A549 (cell line): Measurements from ENCODE around the gene CR1L. TPM values are rescaled to one million over a fixed set of nuclear protein-coding genes. Genes with fewer than 3 reads are reported as not detected.

Experiments
- ATAC-seq, 2 experiments: fragments of 200-7000 bp in 1 of 2; fragments of >200 bp in 1 of 2; cut with Nextera tagmentation in 1 of 2; cut with Tn5 transposase in 1 of 2; 3 replicates each; pipeline versions ENCODE4 v1.8.0 to v1.9.1; 2018 to 2020; ENCODE audit warnings: mild to moderate bottlenecking in 1 of 2, moderate library complexity in 1 of 2
- CTCF ChIA-PET: fragments of 300-600 bp; sonication (Branson Sonifier 250); formaldehyde crosslinking; extraction: SDS; loops from one replicate; lab custom pipeline; 2021; ENCODE audit warnings: antibody characterized with exemption, inconsistent platforms; lab: Yijun Ruan, JAX
- POLR2A ChIA-PET: fragments of 350-600 bp; formaldehyde crosslinking; extraction: SDS; loops from one replicate; lab custom pipeline; 2021; ENCODE audit warnings: antibody characterized with exemption, inconsistent platforms; lab: Yijun Ruan, JAX
- DNase-seq, 2 experiments: peaks; one replicate each; pipeline versions ENCODE4 v3.0.0 to v3.0.0-alpha.2; 2011 to 2016; ENCODE audit warnings: low read depth in 1 of 2, low spot score in 1 of 2
- FAIRE-seq: peaks from 2 replicates; lab custom pipeline; 2011; peaks lifted over from hg19 to GRCh38; lab: Jason Lieb, UNC
- H3K27ac ChIP-seq, 2 experiments: fragments of >200 bp; sonication (Bioruptor Twin); formaldehyde crosslinking; 3 replicates each; pipeline ENCODE4 v1.5.1; 2016 to 2017
- H3K4me1 ChIP-seq: fragments of >200 bp; sonication (Bioruptor Twin); formaldehyde crosslinking; 3 replicates; pipeline ENCODE4 v1.6.1; 2016
- H3K4me2 ChIP-seq: fragments of >200 bp; sonication (Bioruptor Twin); formaldehyde crosslinking; 3 replicates; pipeline ENCODE4 v1.6.1; 2016
- H3K4me3 ChIP-seq: fragments of >200 bp; sonication (Bioruptor Twin); formaldehyde crosslinking; 3 replicates; pipeline ENCODE4 v1.5.1; 2016
- H3K9me3 ChIP-seq: fragments of >200 bp; sonication (Bioruptor Twin); formaldehyde crosslinking; 3 replicates; pipeline ENCODE4 v1.6.1; 2016
- BHLHE40 ChIP-seq: IDR thresholded peaks from 2 replicates; pipeline ENCODE4 v1.6.1; 2012; ENCODE audit warnings: low read depth, low read length, inconsistent platforms
- CHD2 ChIP-seq: fragments of 150-350 bp; IDR thresholded peaks from 2 replicates; pipeline ENCODE4 v1.6.1; 2014; ENCODE audit warnings: low read length; ENCODE audit not compliant: partially characterized antibody
- CHD4 ChIP-seq: fragments of 200-600 bp; sonication (generic); IDR thresholded peaks from 2 replicates; pipeline ENCODE4 v1.6.1; 2016; ENCODE audit warnings: antibody characterized with exemption, mild to moderate bottlenecking, borderline replicate concordance
- EHMT2 ChIP-seq: fragments of 200-600 bp; sonication (generic); IDR thresholded peaks from 2 replicates; pipeline ENCODE4 v1.6.1; 2016; ENCODE audit warnings: antibody characterized with exemption, low read depth, mild to moderate bottlenecking, moderate library complexity
- FOSB ChIP-seq: fragments of 250-450 bp; sonication (Bioruptor Pico); IDR thresholded peaks from 2 replicates; pipeline ENCODE4 v1.5.0; 2020; ENCODE audit warnings: mild to moderate bottlenecking, moderate library complexity
- FOSL2 ChIP-seq, 2 experiments: fragments of 450-650 bp in 1 of 2; fragments of >200 bp in 1 of 2; sonication (Bioruptor Twin) in 1 of 2; formaldehyde crosslinking; IDR thresholded peaks; 2 replicates each; pipeline versions ENCODE4 v1.5.0 to v1.6.1; 2016 to 2020; ENCODE audit warnings: mild to moderate bottlenecking in 1 of 2, moderate library complexity in 1 of 2
- GATA3 ChIP-seq: IDR thresholded peaks from 2 replicates; pipeline ENCODE4 v1.6.1; 2012; ENCODE audit warnings: borderline replicate concordance
- JUN ChIP-seq, 2 experiments: fragments of >200 bp; sonication (Bioruptor Twin); formaldehyde crosslinking; IDR thresholded peaks; 2 replicates in 1 of 2; 3 replicates in 1 of 2; pipeline ENCODE4 v1.6.1; 2016 to 2017
- JUNB ChIP-seq: fragments of >200 bp; sonication (Bioruptor Twin); formaldehyde crosslinking; IDR thresholded peaks from 2 replicates; pipeline ENCODE4 v1.6.1; 2016
- MAFK ChIP-seq: fragments of 450-650 bp; IDR thresholded peaks from 2 replicates; pipeline ENCODE4 v1.6.1; 2014; ENCODE audit not compliant: partially characterized antibody
- MAZ ChIP-seq: fragments of 150-350 bp; IDR thresholded peaks from 2 replicates; pipeline ENCODE4 v1.6.1; 2014; ENCODE audit warnings: antibody characterized with exemption, low read depth, low read length, borderline replicate concordance
- MYC ChIP-seq: IDR thresholded peaks from 2 replicates; pipeline ENCODE4 v1.6.1; 2012; ENCODE audit warnings: mild to moderate bottlenecking, inconsistent platforms, low read length, improper control_type of control experiment, borderline replicate concordance
- NFE2L2 ChIP-seq: fragments of 150-350 bp; conservative IDR thresholded peaks from 2 replicates; pipeline ENCODE4 v1.6.1; 2014; ENCODE audit warnings: low read length
- NPAS2 ChIP-seq: fragments of 250-450 bp; sonication (Bioruptor Pico); IDR thresholded peaks from 2 replicates; pipeline ENCODE4 v1.8.0; 2022; ENCODE audit warnings: mild to moderate bottlenecking, moderate library complexity, borderline replicate concordance
- PHF8 ChIP-seq: fragments of 200-600 bp; sonication (generic); IDR thresholded peaks from 2 replicates; pipeline ENCODE4 v1.6.1; 2016; ENCODE audit warnings: low read depth, mild to moderate bottlenecking, antibody characterized with exemption, moderate library complexity, borderline replicate concordance
- POLR2AphosphoS2 ChIP-seq: conservative IDR thresholded peaks from 2 replicates; pipeline ENCODE4 v1.6.1; 2012; ENCODE audit warnings: low read length, improper control_type of control experiment, inconsistent platforms
- RAD21 ChIP-seq, 2 experiments: fragments of >200 bp in 1 of 2; sonication (Bioruptor Twin) in 1 of 2; formaldehyde crosslinking in 1 of 2; IDR thresholded peaks in 1 of 2; conservative IDR thresholded peaks in 1 of 2; 2 replicates in 1 of 2; 3 replicates in 1 of 2; pipeline ENCODE4 v1.6.1; 2012 to 2018; ENCODE audit warnings: inconsistent platforms in 1 of 2
- SMC3 ChIP-seq: fragments of >200 bp; sonication (Bioruptor Twin); formaldehyde crosslinking; IDR thresholded peaks from 3 replicates; pipeline ENCODE4 v1.6.1; 2018; ENCODE audit warnings: inconsistent platforms
- ZC3H11A ChIP-seq: fragments of 450-650 bp; IDR thresholded peaks from 2 replicates; pipeline ENCODE4 v1.6.1; 2014; ENCODE audit warnings: antibody characterized with exemption, mild to moderate bottlenecking
- ZFP36 ChIP-seq: fragments of 450-650 bp; IDR thresholded peaks from 2 replicates; pipeline ENCODE4 v1.6.1; 2014; ENCODE audit warnings: borderline replicate concordance; ENCODE audit not compliant: partially characterized antibody
- ZSCAN20 ChIP-seq: fragments of 250-450 bp; sonication (Bioruptor Pico); IDR thresholded peaks from 2 replicates; pipeline ENCODE4 v1.8.0; 2022; ENCODE audit warnings: mild to moderate bottlenecking, moderate library complexity
- WGBS: methylation state at CpG from one replicate; pipeline ENCODE4 v1.1.6; 2017; ENCODE audit errors: missing lambda C conversion rate; 5-methylcytosine and 5-hydroxymethylcytosine counted together
- polyA plus RNA-seq, 4 experiments: library from polyadenylated mRNA; depleted of rRNA in 3 of 4; stranded (reverse); fragments of >200 nt; fragmentation: RNase III in 1 of 4; extraction: RNeasy Plus Mini Kit Qiagen cat#74134 plus additional on column Dnase treatment in 1 of 4; gene quantifications; 2 replicates in 3 of 4; 3 replicates in 1 of 4; pipeline ENCODE4 v1.2.3, GENCODE V29; 2011 to 2017
- TF ChIP-seq, protein P1 (sequence below): fragments of >200 bp; sonication (Bioruptor Twin); formaldehyde crosslinking; IDR thresholded peaks from 2 replicates; pipeline ENCODE4 v1.6.1; 2016
- TF ChIP-seq, protein P2 (sequence below): fragments of 150-350 bp; IDR thresholded peaks from 2 replicates; pipeline ENCODE4 v1.6.1; 2014; ENCODE audit warnings: low read depth, mild to moderate bottlenecking, low read length
- TF ChIP-seq, protein P3 (sequence below): IDR thresholded peaks from 2 replicates; pipeline ENCODE4 v1.6.1; 2012; ENCODE audit warnings: low read depth, borderline replicate concordance
- TF ChIP-seq, protein P4 (sequence below): fragments of >200 bp; sonication (Bioruptor Twin); formaldehyde crosslinking; IDR thresholded peaks from 3 replicates; pipeline ENCODE4 v1.5.1; 2016
- TF ChIP-seq, protein P5 (sequence below): IDR thresholded peaks from 2 replicates; pipeline ENCODE4 v1.6.1; 2012
- TF ChIP-seq, protein P6 (sequence below): IDR thresholded peaks from 2 replicates; pipeline ENCODE4 v1.6.1; 2012

Gene CR1L
- polyA plus RNA-seq, 2 of the 4 experiments (the other 2 are of a cell fraction), result not detected

DNA sequence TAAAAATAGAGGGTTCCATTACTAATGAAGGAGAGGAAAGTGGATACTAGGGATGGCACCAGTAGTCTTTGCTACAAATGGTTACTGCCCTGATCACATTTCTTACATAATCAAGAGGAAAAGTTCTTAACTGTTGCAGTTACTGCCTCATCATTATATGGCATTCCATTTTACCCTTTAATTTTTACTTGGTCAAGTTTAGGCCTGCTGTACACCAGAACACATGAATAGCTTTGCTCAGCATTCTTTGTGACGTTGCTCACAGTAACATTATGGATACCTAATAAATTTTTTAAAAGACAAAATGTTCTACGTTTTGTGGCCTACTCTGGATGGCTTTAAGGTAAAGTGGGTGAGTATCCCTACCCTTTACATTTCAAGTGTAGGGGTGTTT is 38.6 kb upstream of the CR1L start:
- no peak overlapping the region for H3K4me2 ChIP-seq
- ATAC-seq, result no peak
- CTCF ChIA-PET, result interaction anchor here (0.7 kb wide), 1 partner anchor 10 kb away, joined by 3 read pairs; no protein-coding TSS in a partner anchor
- no peaks in the 10 kb centered on the region for H3K4me1 ChIP-seq
- whole genome bisulfite sequencing, result 47% methylated on average over 2 of the region's 2 CpGs
- H3K4me3 ChIP-seq, result no peak overlapping the region
- no peak for DNase-seq
- no peak for FAIRE-seq
- POLR2A ChIA-PET, result no interaction called here
- no peak for TF ChIP-seq MAZ
- TF ChIP-seq FOSL2 (IDR thresholded peaks at IDR 0.05), result no peak
- no peak for TF ChIP-seq FOSL2 (CRISPR knock-in tag; IDR thresholded peaks at IDR 0.05)
- TF ChIP-seq NPAS2 (CRISPR knock-in tag), result no peak
- no peak for TF ChIP-seq SMC3
- TF ChIP-seq ZFP36, result no peak
- no peak for TF ChIP-seq MYC
- TF ChIP-seq, protein P1, sequence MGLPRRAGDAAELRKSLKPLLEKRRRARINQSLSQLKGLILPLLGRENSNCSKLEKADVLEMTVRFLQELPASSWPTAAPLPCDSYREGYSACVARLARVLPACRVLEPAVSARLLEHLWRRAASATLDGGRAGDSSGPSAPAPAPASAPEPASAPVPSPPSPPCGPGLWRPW, result no peak
- no peak for TF ChIP-seq POLR2AphosphoS2
- TF ChIP-seq PHF8, result no peak
- no peak overlapping the region for H3K27ac ChIP-seq
- no peaks in the 10 kb centered on the region for H3K9me3 ChIP-seq

DNA sequence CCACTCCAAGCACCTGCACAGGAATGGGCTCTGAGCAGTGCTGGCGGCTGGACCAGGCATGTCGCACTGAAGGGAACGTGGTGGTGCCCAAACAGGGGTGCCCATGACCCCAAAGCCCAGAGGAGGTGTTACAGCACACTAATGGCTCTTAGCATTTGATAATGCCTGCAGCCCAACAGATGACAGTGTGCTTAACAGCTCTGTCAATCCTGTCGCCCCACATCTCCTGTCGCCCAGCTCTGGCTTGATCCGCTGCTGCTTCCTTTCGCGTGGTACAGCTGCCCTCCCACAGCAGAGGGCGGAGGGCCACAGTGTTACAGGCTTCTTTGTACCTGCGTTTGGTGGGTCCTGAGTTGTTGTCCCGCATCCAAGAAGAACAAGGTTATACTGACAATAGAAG is 32.2 kb upstream of the CR1L start:
- no peak; a peak in 1 of 6 replicates for ATAC-seq
- Histone ChIP-seq H3K27ac (no peak overlapping the region), H3K4me3 (no peak overlapping the region), H3K4me1 (no peaks in the 10 kb centered on the region), H3K4me2 (no peak overlapping the region), H3K9me3 (no peaks in the 10 kb centered on the region)
- DNase-seq, result no peak
- TF ChIP-seq ZC3H11A (no peak), ZFP36 (no peak), SMC3 (no peak)
- WGBS, result 35% methylated on average over 5 of the region's 11 CpGs
- FAIRE-seq, result no peak
- ChIA-PET CTCF (no interaction called here), POLR2A (no interaction called here)

DNA sequence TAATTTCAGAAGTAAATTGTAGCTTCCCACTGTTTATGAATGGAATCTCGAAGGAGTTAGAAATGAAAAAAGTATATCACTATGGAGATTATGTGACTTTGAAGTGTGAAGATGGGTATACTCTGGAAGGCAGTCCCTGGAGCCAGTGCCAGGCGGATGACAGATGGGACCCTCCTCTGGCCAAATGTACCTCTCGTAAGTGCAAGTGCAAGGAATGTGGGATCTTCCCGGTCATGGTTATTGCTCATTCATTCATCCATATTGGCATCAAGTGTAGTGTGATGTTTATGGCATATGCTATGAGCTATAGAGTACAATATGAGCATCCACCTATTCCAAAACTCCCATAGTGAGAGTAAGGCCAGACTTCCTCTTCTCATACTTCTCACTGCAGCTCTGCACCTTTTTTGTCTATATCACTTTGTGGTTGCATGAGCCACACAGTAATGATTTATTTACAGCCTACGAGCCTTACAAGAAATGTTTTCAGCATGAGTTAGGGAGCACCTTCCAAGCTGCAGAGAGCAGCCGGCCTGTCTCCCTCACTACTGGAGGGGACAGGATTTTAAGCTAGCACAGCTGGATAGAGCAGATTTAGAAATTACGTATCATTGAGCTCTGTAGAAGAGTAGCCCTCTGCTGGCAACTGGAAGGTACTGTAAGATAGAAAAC is 24.9 kb upstream of the CR1L start:
- no peaks in the 10 kb centered on the region for H3K9me3 ChIP-seq
- ChIA-PET POLR2A (no interaction called here), CTCF (interaction anchor here (0.6 to 2.8 kb wide), 10 partner anchors 10 to 505 kb away, joined by 3 to 24 read pairs (median 4); no protein-coding TSS in a partner anchor)
- 42% methylated on average over 7 of the region's 7 CpGs for WGBS
- no peak overlapping the region for H3K4me3 ChIP-seq
- H3K27ac ChIP-seq, result no peak overlapping the region
- H3K4me2 ChIP-seq, result no peak overlapping the region
- peak; percentile 90 for FAIRE-seq
- ATAC-seq, result peak; percentile 97 to 99
- no peaks in the 10 kb centered on the region for H3K4me1 ChIP-seq
- peak; percentile 28 to 55 for DNase-seq
- TF ChIP-seq, protein P2, sequence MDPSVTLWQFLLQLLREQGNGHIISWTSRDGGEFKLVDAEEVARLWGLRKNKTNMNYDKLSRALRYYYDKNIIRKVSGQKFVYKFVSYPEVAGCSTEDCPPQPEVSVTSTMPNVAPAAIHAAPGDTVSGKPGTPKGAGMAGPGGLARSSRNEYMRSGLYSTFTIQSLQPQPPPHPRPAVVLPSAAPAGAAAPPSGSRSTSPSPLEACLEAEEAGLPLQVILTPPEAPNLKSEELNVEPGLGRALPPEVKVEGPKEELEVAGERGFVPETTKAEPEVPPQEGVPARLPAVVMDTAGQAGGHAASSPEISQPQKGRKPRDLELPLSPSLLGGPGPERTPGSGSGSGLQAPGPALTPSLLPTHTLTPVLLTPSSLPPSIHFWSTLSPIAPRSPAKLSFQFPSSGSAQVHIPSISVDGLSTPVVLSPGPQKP, result no peak
- TF ChIP-seq, protein P1, result no peak
- TF ChIP-seq JUNB (no peak), SMC3 (peak; percentile 23; the same call in 2 of the 3 replicates), EHMT2 (no peak), ZC3H11A (no peak), RAD21 (conservative IDR thresholded peaks at IDR 0.05 in 1 of 2, IDR thresholded peaks at IDR 0.05 in 1 of 2) (peak; percentile 25 to 27; a peak in 1 of 5 replicates), POLR2AphosphoS2 (no peak), NFE2L2 (no peak), BHLHE40 (no peak), FOSB (CRISPR knock-in tag) (no peak), PHF8 (no peak), CHD2 (no peak), CHD4 (no peak), MAFK (no peak), GATA3 (no peak), JUN (IDR thresholded peaks at IDR 0.05) (no peak), ZSCAN20 (CRISPR knock-in tag) (no peak)
- TF ChIP-seq, protein P3, sequence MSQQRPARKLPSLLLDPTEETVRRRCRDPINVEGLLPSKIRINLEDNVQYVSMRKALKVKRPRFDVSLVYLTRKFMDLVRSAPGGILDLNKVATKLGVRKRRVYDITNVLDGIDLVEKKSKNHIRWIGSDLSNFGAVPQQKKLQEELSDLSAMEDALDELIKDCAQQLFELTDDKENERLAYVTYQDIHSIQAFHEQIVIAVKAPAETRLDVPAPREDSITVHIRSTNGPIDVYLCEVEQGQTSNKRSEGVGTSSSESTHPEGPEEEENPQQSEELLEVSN, result no peak
- TF ChIP-seq, protein P4, sequence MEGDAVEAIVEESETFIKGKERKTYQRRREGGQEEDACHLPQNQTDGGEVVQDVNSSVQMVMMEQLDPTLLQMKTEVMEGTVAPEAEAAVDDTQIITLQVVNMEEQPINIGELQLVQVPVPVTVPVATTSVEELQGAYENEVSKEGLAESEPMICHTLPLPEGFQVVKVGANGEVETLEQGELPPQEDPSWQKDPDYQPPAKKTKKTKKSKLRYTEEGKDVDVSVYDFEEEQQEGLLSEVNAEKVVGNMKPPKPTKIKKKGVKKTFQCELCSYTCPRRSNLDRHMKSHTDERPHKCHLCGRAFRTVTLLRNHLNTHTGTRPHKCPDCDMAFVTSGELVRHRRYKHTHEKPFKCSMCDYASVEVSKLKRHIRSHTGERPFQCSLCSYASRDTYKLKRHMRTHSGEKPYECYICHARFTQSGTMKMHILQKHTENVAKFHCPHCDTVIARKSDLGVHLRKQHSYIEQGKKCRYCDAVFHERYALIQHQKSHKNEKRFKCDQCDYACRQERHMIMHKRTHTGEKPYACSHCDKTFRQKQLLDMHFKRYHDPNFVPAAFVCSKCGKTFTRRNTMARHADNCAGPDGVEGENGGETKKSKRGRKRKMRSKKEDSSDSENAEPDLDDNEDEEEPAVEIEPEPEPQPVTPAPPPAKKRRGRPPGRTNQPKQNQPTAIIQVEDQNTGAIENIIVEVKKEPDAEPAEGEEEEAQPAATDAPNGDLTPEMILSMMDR, result peak; percentile 61
- TF ChIP-seq, protein P5, sequence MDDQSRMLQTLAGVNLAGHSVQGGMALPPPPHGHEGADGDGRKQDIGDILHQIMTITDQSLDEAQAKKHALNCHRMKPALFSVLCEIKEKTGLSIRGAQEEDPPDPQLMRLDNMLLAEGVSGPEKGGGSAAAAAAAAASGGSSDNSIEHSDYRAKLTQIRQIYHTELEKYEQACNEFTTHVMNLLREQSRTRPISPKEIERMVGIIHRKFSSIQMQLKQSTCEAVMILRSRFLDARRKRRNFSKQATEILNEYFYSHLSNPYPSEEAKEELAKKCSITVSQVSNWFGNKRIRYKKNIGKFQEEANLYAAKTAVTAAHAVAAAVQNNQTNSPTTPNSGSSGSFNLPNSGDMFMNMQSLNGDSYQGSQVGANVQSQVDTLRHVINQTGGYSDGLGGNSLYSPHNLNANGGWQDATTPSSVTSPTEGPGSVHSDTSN, result no peak
- TF ChIP-seq, protein P6, sequence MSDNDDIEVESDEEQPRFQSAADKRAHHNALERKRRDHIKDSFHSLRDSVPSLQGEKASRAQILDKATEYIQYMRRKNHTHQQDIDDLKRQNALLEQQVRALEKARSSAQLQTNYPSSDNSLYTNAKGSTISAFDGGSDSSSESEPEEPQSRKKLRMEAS, result no peak
